CD14-positive monocyte (primary cell): ENCODE measurements around the gene IWS1. TPM values are rescaled to one million over a fixed set of nuclear protein-coding genes. Genes with fewer than 3 reads are reported as not detected.
"Not testable (repeated sequence)": the region's sequence is repeated elsewhere in the genome, so short reads cannot be mapped to it uniquely, and the experiment has no call there.

Experiments
- DNase-seq, 3 donors: peaks; one replicate each; pipeline ENCODE4 v3.0.0-alpha.2; 2011 to 2022
- H2AFZ ChIP-seq: 2 replicates; pipeline ENCODE4 v1.6.0; 2012; ENCODE audit warnings: mild to moderate bottlenecking, low read depth, low read length, inconsistent platforms; ENCODE audit not compliant: insufficient read depth, poor library complexity, severe bottlenecking
- H3K27ac ChIP-seq, 2 donors: 1 replicate in 1 of 2; 2 replicates in 1 of 2; pipeline ENCODE4 v1.5.1; 2012 to 2013; ENCODE audit warnings: low read length in 2 of 2, control low read depth in 1 of 2, inconsistent platforms in 1 of 2, low read depth in 1 of 2, mild to moderate bottlenecking in 1 of 2
- H3K27me3 ChIP-seq, 2 donors: one replicate each; pipeline versions ENCODE4 v1.6.0 to v1.6.1; 2011 to 2013; ENCODE audit warnings: low read length in 2 of 2; ENCODE audit not compliant: control insufficient read depth in 2 of 2, insufficient read depth in 2 of 2
- H3K36me3 ChIP-seq, 2 donors: replicated peaks in 1 of 2; 1 replicate in 1 of 2; 2 replicates in 1 of 2; pipeline versions ENCODE4 v1.5.1 to v1.6.1; 2012 to 2013; ENCODE audit warnings: low read length in 2 of 2, control low read depth in 1 of 2, inconsistent platforms in 1 of 2, mild to moderate bottlenecking in 1 of 2; ENCODE audit not compliant: insufficient read depth in 2 of 2, control insufficient read depth in 1 of 2
- H3K4me1 ChIP-seq, 2 donors: 1 replicate in 1 of 2; 2 replicates in 1 of 2; pipeline versions ENCODE4 v1.5.1 to v1.6.1; 2012 to 2013; ENCODE audit warnings: low read length in 2 of 2, control low read depth in 1 of 2, inconsistent platforms in 1 of 2, mild to moderate bottlenecking in 1 of 2, moderate library complexity in 1 of 2; ENCODE audit not compliant: insufficient read depth in 2 of 2, control insufficient read depth in 1 of 2
- H3K4me2 ChIP-seq: replicated peaks from 2 replicates; pipeline ENCODE3; 2012; ENCODE audit warnings: low read length, moderate library complexity, mild to moderate bottlenecking; ENCODE audit not compliant: poor library complexity, severe bottlenecking; ENCODE audit errors: extremely low read depth
- H3K4me3 ChIP-seq, 3 experiments: fragments of 200-600 bp in 1 of 3; sonication (generic) in 1 of 3; replicated peaks in 1 of 3; 1 replicate in 2 of 3; 2 replicates in 1 of 3; pipeline ENCODE4 v1.5.1; 2011 to 2013; ENCODE audit warnings: low read length in 3 of 3, mild to moderate bottlenecking in 3 of 3, control low read depth in 2 of 3, low read depth in 2 of 3, inconsistent platforms in 1 of 3, moderate library complexity in 1 of 3
- H3K79me2 ChIP-seq: 2 replicates; pipeline ENCODE4 v1.6.0; 2012; ENCODE audit warnings: mild to moderate bottlenecking, control low read depth, inconsistent platforms, low read length, moderate library complexity; ENCODE audit not compliant: insufficient read depth
- H3K9ac ChIP-seq: 2 replicates; pipeline ENCODE4 v1.6.0; 2017; ENCODE audit warnings: low read length, mild to moderate bottlenecking; ENCODE audit not compliant: insufficient read depth, poor library complexity, severe bottlenecking
- H3K9me3 ChIP-seq, 2 donors: replicated peaks in 1 of 2; 1 replicate in 1 of 2; 2 replicates in 1 of 2; pipeline versions ENCODE4 v1.5.1 to v1.6.1; 2012 to 2013; ENCODE audit warnings: low read length in 2 of 2, control low read depth in 1 of 2; ENCODE audit not compliant: control insufficient read depth in 1 of 2, insufficient read depth in 1 of 2
- H4K20me1 ChIP-seq: 2 replicates; pipeline ENCODE4 v1.6.0; 2012; ENCODE audit warnings: mild to moderate bottlenecking, low read length, control low read depth, moderate library complexity; ENCODE audit not compliant: insufficient read depth
- H3K27ac Mint-ChIP-seq, 7 donors: one replicate each; pipeline ENCODE4 v1.8.0; 2020; ENCODE audit warnings: mild to moderate bottlenecking in 7 of 7, mixed read lengths in 7 of 7, moderate library complexity in 6 of 7, inconsistent platforms in 2 of 7
- H3K27me3 Mint-ChIP-seq, 3 donors: one replicate each; pipeline ENCODE4 v1.8.0; 2021 to 2022; ENCODE audit warnings: low read depth in 3 of 3, mild to moderate bottlenecking in 3 of 3, mixed read lengths in 3 of 3, moderate library complexity in 3 of 3, inconsistent platforms in 1 of 3
- H3K36me3 Mint-ChIP-seq, 2 donors: one replicate each; pipeline ENCODE4 v1.8.0; 2020; ENCODE audit warnings: mixed read lengths in 2 of 2, inconsistent platforms in 1 of 2, mild to moderate bottlenecking in 1 of 2
- H3K4me1 Mint-ChIP-seq: one replicate; pipeline ENCODE4 v1.8.0; 2020; ENCODE audit warnings: mild to moderate bottlenecking, mixed read lengths
- H3K4me3 Mint-ChIP-seq, 2 donors: one replicate each; pipeline ENCODE4 v1.8.0; 2020; ENCODE audit warnings: mild to moderate bottlenecking in 2 of 2, mixed read lengths in 2 of 2, moderate library complexity in 1 of 2
- H3K9me3 Mint-ChIP-seq, 7 donors: one replicate each; pipeline ENCODE4 v1.8.0; 2020 to 2022; ENCODE audit warnings: mixed read lengths in 7 of 7, mild to moderate bottlenecking in 6 of 7, moderate library complexity in 6 of 7, inconsistent platforms in 2 of 7
- WGBS: methylation state at CpG from one replicate; pipeline ENCODE4 v1.1.5; 2013; ENCODE audit warnings: missing lambda C conversion rate; ENCODE audit not compliant: insufficient coverage; 5-methylcytosine and 5-hydroxymethylcytosine counted together
- intact Hi-C, 2 donors: fragments of 100-400 bp; cut with micrococcal nuclease; formaldehyde crosslinking; loops; one replicate each; pipeline versions ENCODE4 v1.15.0 to v1.15.1; 2023
- polyA plus RNA-seq, 3 donors: library from polyadenylated mRNA; depleted of rRNA in 1 of 3; unstranded in 2 of 3; stranded (reverse) in 1 of 3; fragments of 300-500 nt in 2 of 3; fragments of >200 nt in 1 of 3; fragmentation: Illumina TruSeq in 2 of 3; gene quantifications; 1 replicate in 2 of 3; 2 replicates in 1 of 3; pipeline ENCODE4 v1.2.3, GENCODE V29; 2012 to 2021
- TF ChIP-seq, protein P1 (sequence below): fragments of 200-600 bp; IDR thresholded peaks from one replicate; pipeline ENCODE4 v1.8.0; 2022; ENCODE audit warnings: antibody characterized with exemption, mild to moderate bottlenecking

IWS1 gene
- polyA plus RNA-seq, 3 donors = 7.9 to 21.3 (median 15.6) TPM

DNA sequence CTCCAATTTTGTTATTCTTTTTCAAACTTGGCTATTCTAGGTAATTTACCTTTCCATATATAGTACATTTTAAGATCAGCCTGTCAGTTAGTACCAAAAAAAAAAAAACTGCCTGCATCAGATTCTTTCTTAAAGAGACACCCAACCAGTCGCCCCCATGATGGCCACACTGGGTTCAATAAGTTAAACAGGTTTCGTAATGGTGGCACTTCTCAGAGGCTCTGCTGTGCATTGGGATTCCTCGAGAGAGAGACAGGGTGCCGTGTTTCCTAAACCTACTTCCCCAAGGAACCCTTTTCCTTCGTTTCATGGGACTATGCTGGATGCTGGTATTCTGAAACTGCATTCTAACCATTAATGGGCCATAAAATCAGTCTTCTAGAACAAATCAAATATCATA is 46.6 kb upstream of the IWS1 start:
- Histone ChIP-seq H3K27me3 (no peaks in the 10 kb centered on the region), H3K4me1 (peaks cover 16 to 17% of the 10 kb centered on the region in 2 donors), H3K9ac (no peak overlapping the region), H4K20me1 (no peaks in the 10 kb centered on the region), H3K9me3 (no peaks in the 10 kb centered on the region), H3K4me2 (no peak overlapping the region), H3K4me3 (no peak overlapping the region), H3K36me3 (no peaks in the 10 kb centered on the region), H2AFZ (no peak overlapping the region), H3K79me2 (no peaks in the 10 kb centered on the region), H3K27ac (no peak overlapping the region)
- Mint-ChIP-seq H3K27me3 (peaks cover 0 to 4% (median 3%) of the 10 kb centered on the region in 3 donors), H3K27ac (no peak overlapping the region), H3K36me3 (no peaks in the 10 kb centered on the region), H3K9me3 (no peaks in the 10 kb centered on the region), H3K4me1 (peaks cover 18% of the 10 kb centered on the region), H3K4me3 (no peak overlapping the region)
- TF ChIP-seq, protein P1, sequence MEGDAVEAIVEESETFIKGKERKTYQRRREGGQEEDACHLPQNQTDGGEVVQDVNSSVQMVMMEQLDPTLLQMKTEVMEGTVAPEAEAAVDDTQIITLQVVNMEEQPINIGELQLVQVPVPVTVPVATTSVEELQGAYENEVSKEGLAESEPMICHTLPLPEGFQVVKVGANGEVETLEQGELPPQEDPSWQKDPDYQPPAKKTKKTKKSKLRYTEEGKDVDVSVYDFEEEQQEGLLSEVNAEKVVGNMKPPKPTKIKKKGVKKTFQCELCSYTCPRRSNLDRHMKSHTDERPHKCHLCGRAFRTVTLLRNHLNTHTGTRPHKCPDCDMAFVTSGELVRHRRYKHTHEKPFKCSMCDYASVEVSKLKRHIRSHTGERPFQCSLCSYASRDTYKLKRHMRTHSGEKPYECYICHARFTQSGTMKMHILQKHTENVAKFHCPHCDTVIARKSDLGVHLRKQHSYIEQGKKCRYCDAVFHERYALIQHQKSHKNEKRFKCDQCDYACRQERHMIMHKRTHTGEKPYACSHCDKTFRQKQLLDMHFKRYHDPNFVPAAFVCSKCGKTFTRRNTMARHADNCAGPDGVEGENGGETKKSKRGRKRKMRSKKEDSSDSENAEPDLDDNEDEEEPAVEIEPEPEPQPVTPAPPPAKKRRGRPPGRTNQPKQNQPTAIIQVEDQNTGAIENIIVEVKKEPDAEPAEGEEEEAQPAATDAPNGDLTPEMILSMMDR = no peak
- 90% methylated on average over 2 of the region's 5 CpGs for WGBS
- intact Hi-C loops = no loop called here
- no peak for DNase-seq

GRCh38 chr2:127572352-127572751 is 46.1 kb upstream of the IWS1 start:
- H3K27me3 Mint-ChIP-seq, H3K9me3 Mint-ChIP-seq, H3K4me3 Mint-ChIP-seq, H3K27me3 ChIP-seq, H3K79me2 ChIP-seq, H4K20me1 ChIP-seq, H3K9ac ChIP-seq, H3K4me3 ChIP-seq, H3K4me2 ChIP-seq, H3K27ac ChIP-seq, H3K36me3 ChIP-seq, intact Hi-C loops, H3K36me3 Mint-ChIP-seq, H3K27ac Mint-ChIP-seq, H3K9me3 ChIP-seq, DNase-seq, H2AFZ ChIP-seq: not testable (repeated sequence)
- peaks cover 18% of the 10 kb centered on the region for H3K4me1 Mint-ChIP-seq
- WGBS = 94% methylated on average over 2 of the region's 2 CpGs
- H3K4me1 ChIP-seq = peaks cover 16 to 17% of the 10 kb centered on the region in 2 donors
